Psoas muscle (tissue), 8 donors: ENCODE results near the gene SMURF1. TPM values are rescaled to one million over a fixed set of nuclear protein-coding genes. Genes with fewer than 3 reads are reported as not detected.

Experiments
- ATAC-seq, 4 donors: fragments of 200-7000 bp; cut with Tn5 transposase; one replicate each; pipeline ENCODE4 v1.9.1; 2020; ENCODE audit warnings: moderate library complexity in 3 of 4, mild to moderate bottlenecking in 2 of 4
- DNase-seq, 2 donors: peaks; one replicate each; pipeline ENCODE4 v3.0.0-alpha.2; 2020
- H3K27ac ChIP-seq: fragments of 200-600 bp; one replicate; pipeline ENCODE4 v1.8.0; 2022
- H3K27me3 ChIP-seq, 3 donors: fragments of 200-600 bp in 1 of 3; one replicate each; pipeline versions ENCODE4 v1.6.1 to v1.8.0; 2013 to 2022; ENCODE audit warnings: low read length in 2 of 3, mild to moderate bottlenecking in 2 of 3, moderate library complexity in 1 of 3; ENCODE audit not compliant: insufficient read depth in 3 of 3
- H3K36me3 ChIP-seq, 2 donors: fragments of 200-600 bp in 1 of 2; one replicate each; pipeline versions ENCODE4 v1.6.1 to v1.8.0; 2013 to 2022; ENCODE audit warnings: low read depth in 1 of 2, mild to moderate bottlenecking in 1 of 2, moderate library complexity in 1 of 2; ENCODE audit not compliant: insufficient read depth in 1 of 2
- H3K4me1 ChIP-seq: fragments of 200-600 bp; one replicate; pipeline ENCODE4 v1.8.0; 2022
- H3K4me3 ChIP-seq: fragments of 200-600 bp; one replicate; pipeline ENCODE4 v1.8.0; 2022; ENCODE audit warnings: mild to moderate bottlenecking
- H3K9me3 ChIP-seq: fragments of 200-600 bp; one replicate; pipeline ENCODE4 v1.8.0; 2022
- WGBS, 3 donors: extraction: QIAGEN DNeasy Blood & Tissue Kit; methylation state at CpG; one replicate each; pipeline versions ENCODE4 v1.1.6 to v1.1.7; 2013; 5-methylcytosine and 5-hydroxymethylcytosine counted together
- intact Hi-C, 2 donors: fragments of 100-400 bp; cut with DNase I; formaldehyde crosslinking; loops; one replicate each; pipeline versions ENCODE4 v1.11.0 to v1.14.2; 2022
- polyA plus RNA-seq, 3 donors: library from polyadenylated mRNA; stranded (reverse); fragments of 200-250 nt; gene quantifications; one replicate each; pipeline ENCODE4 v1.2.3, GENCODE V29; 2013
- total RNA-seq, 4 donors: library from RNA; stranded (reverse); fragmentation: NEBNext Ultra II Directional in 2 of 4; extraction: Animal tissue kit (Norgen Biotek cat#: 25700) in 2 of 4; gene quantifications; one replicate each; pipeline versions ENCODE4 v1.2.1 to v1.2.4, GENCODE V29; 2021 to 2023
- TF ChIP-seq, protein P1 (sequence below): fragments of 200-600 bp; IDR thresholded peaks from one replicate; pipeline ENCODE4 v1.8.0; 2022; ENCODE audit warnings: antibody characterized with exemption
- donor health status: healthy with polysubstance abuse.
- donor health status: DM: no; HTN: no; CAD: no; lungs with moderate emphysema.
- donor health status: Bipolar disorder and iron deficiency.
- donor health status: healthy.
- donor health status: DM: yes; HTN: yes; CAD: no.
- donor health status: DM: no; HTN: no; CAD: no.
- donor health status: DM: no; HTN: no; CAD: no.
- donor health status: DM: yes; HTN: yes; CAD: no.

Gene SMURF1
- total and polyA plus RNA-seq, 7 donors, result 5.8 to 16.9 (median 10.2) TPM

DNA sequence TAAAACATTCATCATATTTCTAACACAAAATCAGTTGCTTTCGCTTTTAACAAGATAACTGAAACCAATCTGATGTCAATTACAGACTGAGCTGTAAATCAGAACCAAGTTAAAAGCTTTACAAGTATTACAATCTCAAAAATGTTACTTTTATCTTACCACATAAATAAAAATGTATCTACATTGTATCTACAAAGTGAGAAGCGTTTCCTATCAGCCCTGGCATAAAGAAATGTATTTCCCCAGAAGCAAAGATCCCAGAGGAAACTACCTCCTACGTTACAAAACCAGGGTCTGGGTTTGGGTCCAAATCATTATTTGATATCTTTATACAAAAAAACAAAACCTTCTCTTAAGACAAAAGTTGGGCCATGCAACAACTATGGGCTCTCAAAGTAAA lies 2.6 kb downstream of the SMURF1 start:
- Histone ChIP-seq H3K36me3 (no peaks in the 10 kb centered on the region), H3K27me3 (no peaks in the 10 kb centered on the region), H3K4me1 (peaks cover 31% of the 10 kb centered on the region), H3K4me3 (peak overlapping the region; percentile 99), H3K27ac (peak overlapping the region; percentile 72), H3K9me3 (no peaks in the 10 kb centered on the region)
- 40 to 59% (median 53%) methylated on average over 3 of the region's 3 CpGs for WGBS, 3 donors
- DNase-seq (no peak), ATAC-seq (no peak)
- TF ChIP-seq, protein P1, sequence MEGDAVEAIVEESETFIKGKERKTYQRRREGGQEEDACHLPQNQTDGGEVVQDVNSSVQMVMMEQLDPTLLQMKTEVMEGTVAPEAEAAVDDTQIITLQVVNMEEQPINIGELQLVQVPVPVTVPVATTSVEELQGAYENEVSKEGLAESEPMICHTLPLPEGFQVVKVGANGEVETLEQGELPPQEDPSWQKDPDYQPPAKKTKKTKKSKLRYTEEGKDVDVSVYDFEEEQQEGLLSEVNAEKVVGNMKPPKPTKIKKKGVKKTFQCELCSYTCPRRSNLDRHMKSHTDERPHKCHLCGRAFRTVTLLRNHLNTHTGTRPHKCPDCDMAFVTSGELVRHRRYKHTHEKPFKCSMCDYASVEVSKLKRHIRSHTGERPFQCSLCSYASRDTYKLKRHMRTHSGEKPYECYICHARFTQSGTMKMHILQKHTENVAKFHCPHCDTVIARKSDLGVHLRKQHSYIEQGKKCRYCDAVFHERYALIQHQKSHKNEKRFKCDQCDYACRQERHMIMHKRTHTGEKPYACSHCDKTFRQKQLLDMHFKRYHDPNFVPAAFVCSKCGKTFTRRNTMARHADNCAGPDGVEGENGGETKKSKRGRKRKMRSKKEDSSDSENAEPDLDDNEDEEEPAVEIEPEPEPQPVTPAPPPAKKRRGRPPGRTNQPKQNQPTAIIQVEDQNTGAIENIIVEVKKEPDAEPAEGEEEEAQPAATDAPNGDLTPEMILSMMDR, result no peak
- intact Hi-C loops, result loop anchor here in 1 of 2 donors (5.0 to 10.0 kb wide), 2 partner anchors 64 to 173 kb away; no protein-coding TSS in a partner anchor

DNA sequence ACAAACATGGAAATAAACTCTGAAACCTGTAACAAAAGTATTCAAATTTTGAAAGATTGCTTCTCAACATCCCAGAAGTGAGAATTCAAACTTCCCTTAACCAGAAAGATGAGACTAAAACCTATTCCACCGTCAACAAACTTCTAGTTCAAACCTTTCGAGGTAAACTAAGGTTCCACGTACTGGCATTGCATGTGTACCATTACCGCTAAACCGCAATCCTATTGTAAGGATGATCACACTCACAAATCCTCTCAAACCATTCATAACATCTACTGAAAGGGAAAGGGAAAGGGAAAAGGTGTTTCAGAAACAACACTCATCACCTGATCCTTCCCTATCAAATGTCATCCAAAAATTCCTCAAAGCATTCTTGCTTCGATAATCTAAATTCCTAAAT lies 3.1 kb downstream of the SMURF1 start:
- H3K36me3 ChIP-seq, result no peaks in the 10 kb centered on the region
- ATAC-seq (no peak), DNase-seq (no peak)
- intact Hi-C loops, result loop anchor here in 1 of 2 donors (5.0 to 10.0 kb wide), 2 partner anchors 64 to 174 kb away; no protein-coding TSS in a partner anchor
- H3K4me1 ChIP-seq, result peaks cover 31% of the 10 kb centered on the region
- WGBS, 3 donors, result 78 to 84% (median 81%) methylated on average over 6 of the region's 6 CpGs
- no peak overlapping the region for H3K27ac ChIP-seq
- no peaks in the 10 kb centered on the region for H3K9me3 ChIP-seq
- H3K4me3 ChIP-seq, result no peak overlapping the region
- TF ChIP-seq, protein P1, result no peak
- H3K27me3 ChIP-seq, result no peaks in the 10 kb centered on the region

DNA sequence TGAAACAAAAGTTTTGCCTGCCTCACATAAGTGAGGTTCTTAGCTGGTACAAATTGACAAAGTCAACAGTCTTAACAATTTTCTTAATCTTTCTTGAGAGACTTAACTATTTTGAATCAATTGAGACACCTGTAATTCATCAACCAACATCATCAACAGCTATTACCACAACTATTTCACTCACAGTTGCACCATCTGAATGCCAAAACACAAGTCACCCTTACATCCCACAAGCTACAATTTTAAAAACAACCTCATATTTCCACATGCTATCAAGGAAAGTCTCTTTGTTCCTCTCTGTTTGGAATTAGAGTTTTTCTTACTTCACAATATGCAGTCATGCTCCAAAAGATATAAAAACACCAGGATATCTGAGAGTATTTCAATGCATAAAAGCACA lies 4.9 kb downstream of the SMURF1 start:
- no peaks in the 10 kb centered on the region for H3K27me3 ChIP-seq
- H3K9me3 ChIP-seq, result no peaks in the 10 kb centered on the region
- DNase-seq (no peak), ATAC-seq (no peak)
- H3K36me3 ChIP-seq, result no peaks in the 10 kb centered on the region
- H3K4me3 ChIP-seq, result no peak overlapping the region
- intact Hi-C loops, result no loop called here
- H3K4me1 ChIP-seq, result peaks cover 37% of the 10 kb centered on the region
- H3K27ac ChIP-seq, result no peak overlapping the region
- TF ChIP-seq, protein P1, result no peak

DNA sequence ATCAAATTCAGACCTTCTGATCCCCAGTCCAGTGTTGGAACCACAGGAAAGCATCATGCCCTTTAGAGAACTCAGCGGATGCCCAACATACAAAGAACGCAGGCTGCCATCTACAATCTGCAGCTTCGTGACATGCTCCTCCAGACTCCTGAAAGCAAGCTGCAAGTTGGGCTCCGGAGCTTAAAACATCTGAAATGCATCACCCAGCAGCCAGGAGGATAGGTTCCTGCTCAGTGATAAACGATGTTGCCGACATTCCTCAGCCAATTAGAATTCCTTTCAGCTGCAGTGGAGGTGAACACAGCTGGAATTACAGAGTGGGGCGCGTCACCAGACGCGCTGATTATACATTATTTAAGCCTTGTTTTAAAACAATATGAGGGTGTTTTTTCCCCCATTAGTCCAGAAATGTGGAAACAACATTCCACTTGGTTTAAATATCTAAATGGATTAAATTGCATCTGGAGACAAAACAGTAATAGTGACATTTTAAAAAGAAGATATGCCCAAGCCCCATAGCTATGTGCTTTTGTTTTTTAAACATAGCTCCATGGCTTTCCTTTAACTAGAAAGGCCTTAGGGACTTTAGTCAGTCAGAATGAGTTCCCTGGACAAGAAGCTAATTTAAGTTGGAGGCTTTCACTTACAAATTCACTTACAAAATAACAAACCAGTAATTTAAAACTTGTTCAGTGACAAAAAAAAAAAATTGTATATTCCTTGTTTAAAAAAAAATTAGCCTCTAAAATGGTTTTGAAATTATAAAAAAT lies 6.3 kb downstream of the SMURF1 start:
- Histone ChIP-seq H3K27ac (no peak overlapping the region), H3K4me3 (no peak overlapping the region), H3K9me3 (no peaks in the 10 kb centered on the region), H3K27me3 (no peaks in the 10 kb centered on the region), H3K36me3 (no peaks in the 10 kb centered on the region), H3K4me1 (peaks cover 41% of the 10 kb centered on the region)
- intact Hi-C loops, result no loop called here
- ATAC-seq (peak in 3 of 4 donors; percentile 7 to 28 (median 13)), DNase-seq (no peak)
- TF ChIP-seq, protein P1, result no peak
- WGBS, 3 donors, result 42 to 45% (median 44%) methylated on average over 10 of the region's 10 CpGs
